NCI-H128 (cell line): ENCODE data around the gene CLIP4.

Source experiments
- DNase-seq: peaks from one replicate; lab custom pipeline; 2025; ENCODE audit not compliant: unreplicated experiment; lab: John Stamatoyannopoulos, UW

Gene CLIP4

DNA sequence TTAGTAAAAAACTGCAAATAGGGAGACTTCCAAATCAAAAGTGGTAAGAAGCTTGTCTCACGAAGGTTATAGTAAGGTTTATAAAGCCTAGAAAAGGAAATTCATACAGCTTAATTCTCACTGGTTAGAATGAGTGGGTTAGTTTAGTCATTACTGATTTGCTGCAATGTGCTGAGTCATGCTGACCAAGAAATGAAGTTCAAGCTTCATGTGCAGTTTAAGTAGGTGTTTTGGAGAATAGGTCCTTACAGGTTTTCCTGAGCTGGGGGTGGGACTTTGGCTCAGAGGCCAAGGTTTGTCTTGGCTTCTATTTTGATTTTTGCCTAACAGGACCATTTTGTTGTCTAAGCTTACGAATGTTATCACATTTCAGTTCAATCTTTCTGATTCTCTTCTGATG, 15.1 kb downstream of the CLIP4 start:
- DNase-seq, result no peak

DNA sequence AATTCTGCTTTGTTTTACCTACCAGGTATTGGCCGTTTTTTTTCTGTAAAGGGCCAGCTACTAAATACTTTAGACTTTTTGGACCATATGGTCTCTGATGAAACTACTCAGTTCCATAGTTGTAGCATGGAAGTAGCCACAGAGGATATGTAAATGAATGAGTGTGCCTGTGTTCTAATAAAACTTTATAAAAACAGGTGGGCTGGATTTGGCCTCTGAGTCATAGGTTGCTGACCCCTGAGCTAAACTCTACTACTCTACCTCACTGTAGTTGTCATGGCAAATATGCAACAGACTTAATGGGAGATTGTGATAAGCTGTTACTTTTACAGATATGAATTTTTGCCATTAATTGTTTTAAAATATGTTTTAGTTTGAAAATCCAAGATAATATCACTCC, 19.7 kb downstream of the CLIP4 start:
- DNase-seq, result no peak

DNA sequence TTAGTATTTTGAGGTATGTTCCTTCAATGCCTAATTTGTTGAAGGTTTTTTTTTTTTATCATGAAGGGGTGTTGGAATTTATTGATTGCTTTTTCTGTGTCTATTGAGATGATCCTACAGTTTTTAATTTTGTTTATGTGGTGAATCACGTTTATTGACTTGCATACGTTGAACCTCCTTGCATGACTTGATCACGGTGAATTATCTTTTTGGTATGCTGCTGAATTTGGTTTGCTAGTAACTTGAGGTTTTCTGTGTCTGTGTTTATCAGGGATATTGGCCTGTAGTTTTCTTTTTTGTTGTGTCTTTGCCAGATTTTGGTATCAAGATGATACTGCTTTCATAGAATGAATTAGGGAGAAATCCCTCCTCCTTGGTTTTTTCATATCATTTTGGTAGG, 23.9 kb downstream of the CLIP4 start:
- DNase-seq, result no peak

DNA sequence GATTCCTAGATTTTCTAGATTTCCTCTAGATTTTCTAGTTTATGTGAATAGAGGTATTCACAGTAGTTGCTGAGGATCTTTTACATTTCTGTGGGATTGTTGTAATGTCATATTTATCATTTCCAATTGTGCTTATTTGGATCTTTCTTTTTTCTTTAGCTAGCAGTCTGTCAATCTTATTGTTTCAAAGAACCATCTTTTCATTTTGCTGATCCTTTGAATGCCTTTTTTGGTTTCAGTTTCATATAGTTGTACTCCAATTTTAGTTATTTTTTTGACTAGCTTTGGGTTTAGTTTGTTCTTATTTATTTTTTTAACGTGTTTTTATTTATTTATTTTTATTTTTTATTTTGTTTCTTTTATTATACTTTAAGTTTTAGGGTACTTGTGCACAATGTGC, 24.5 kb downstream of the CLIP4 start:
- DNase-seq, result no peak

DNA sequence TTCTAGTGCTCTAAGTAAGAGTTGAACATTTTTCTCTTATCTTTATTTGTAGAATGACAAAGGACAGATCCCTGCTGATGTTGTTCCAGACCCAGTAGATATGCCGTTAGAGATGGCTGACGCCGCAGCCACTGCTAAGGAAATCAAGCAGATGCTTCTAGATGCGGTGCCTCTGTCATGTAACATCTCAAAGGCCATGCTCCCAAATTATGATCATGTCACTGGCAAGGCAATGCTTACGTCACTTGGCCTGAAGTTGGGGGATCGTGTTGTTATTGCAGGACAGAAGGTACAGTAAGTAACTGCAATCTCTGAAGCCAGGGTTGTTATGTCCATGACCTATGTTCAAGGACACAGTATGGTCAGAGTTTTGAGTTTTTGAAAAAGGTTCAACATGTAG, 28.4 kb downstream of the CLIP4 start:
- DNase-seq, result no peak

DNA sequence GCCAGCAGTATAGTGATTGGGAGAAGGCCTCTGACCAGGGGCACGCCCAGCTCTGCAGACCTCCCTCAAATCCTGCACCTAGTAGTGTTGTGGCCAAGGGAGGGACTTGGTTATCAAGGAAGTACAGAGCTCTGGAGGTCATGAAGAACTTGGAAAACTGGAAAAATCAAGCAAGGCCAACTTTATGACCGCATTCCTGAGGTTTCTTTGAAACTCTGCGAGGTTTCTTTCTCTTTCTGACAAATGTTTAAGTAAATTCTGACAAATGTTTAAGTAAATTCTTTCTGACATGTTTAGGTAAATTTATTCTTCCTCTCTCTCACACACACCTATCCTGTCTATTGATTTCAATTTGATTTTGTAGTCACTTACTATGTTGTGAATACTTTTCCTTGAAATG, 31.0 kb downstream of the CLIP4 start:
- no peak for DNase-seq

DNA sequence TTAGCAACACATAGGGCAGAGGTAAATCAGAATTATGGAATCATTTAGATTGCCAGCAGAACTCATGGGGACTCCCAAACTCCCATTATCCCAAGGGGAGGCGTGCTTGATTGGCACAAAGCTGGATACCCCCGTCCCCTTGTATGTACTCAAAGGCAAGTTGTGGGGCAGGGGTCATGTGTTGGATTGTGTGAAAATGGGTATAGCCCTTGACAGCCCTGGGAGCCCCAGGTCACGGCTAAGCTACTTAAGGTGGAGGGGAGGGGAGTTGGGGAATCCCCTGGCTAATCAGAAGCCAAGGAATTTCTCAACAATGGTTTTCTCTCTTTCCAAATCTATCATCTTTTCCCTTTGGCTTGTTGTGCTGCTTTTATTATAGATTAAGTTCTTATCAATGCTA, 32.7 kb downstream of the CLIP4 start:
- DNase-seq, result no peak

DNA sequence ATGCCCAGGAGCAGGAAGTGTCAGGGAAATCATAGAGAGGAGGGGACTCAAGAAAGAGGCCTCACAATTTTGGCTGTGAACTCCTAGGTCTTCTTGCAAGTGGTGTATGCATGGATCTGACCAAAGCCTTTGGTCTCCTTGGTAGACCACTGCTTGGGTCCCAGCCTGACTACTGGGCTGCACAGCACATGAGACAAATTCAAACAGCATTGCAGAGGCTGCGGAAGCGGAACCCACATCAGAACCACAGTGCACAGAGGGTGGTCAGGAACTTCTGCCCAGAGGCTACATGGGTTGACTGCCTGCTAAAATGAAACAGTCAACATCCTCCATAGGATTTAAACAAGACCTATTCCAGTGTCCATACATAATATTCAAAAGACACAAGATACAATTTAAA, 39.4 kb downstream of the CLIP4 start:
- no peak for DNase-seq

DNA sequence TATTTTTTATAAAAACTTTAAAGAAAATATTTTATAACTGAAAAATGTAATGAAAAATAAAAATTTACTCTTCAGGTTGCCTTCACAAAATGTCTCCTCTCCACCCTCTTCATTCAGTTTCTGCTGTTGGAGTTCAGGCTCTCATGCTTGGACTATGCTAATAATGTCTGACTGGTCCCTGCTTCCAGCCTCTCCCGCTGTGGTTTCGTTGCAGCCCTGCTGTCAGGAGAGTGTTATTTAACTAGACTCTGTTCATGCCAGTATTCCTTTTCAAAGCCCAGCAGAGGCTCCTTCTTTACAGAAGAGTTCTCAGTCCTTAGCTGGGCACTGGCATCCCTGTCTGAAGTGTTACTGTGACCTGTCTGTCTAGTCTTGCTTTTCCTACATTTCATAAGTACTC, 40.4 kb downstream of the CLIP4 start:
- DNase-seq, result no peak

DNA sequence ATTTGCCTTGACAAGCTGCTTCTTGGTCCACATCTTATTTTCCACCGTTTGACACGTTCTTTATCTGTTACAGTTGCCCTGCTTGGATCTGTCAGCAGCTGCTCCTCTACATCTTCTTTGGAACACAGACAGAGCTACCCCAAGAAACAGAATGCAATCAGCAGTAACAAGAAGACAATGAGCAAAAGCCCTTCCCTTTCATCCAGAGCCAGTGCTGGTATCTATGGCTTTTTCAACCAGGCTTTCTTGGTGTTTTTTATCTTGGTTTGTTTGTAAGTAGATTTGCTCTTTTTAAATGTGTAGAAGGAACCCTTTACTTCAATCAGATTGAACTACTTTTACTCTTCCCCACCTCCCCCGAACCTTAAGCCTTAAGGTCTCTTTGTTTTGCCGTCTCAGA, 41.9 kb downstream of the CLIP4 start:
- no peak for DNase-seq

DNA sequence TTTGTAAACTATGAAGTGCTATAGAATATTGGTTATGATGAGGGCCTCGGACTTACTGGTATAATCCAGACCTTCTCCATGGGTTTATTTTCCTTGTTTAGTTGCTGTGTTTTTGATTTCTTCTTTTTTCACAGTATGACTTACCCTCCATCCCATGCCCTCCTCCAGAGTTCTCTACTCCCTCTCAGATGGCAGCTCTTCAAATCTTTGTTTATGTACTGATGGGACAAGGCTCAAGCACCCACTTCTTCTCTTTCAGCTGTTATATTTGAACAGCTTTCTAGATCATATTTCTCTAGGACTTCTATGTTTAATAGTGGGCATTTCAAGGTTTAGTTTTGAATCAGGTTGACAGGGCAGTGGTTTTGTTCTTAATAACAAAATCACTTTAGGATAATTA, 43.9 kb downstream of the CLIP4 start:
- no peak for DNase-seq

DNA sequence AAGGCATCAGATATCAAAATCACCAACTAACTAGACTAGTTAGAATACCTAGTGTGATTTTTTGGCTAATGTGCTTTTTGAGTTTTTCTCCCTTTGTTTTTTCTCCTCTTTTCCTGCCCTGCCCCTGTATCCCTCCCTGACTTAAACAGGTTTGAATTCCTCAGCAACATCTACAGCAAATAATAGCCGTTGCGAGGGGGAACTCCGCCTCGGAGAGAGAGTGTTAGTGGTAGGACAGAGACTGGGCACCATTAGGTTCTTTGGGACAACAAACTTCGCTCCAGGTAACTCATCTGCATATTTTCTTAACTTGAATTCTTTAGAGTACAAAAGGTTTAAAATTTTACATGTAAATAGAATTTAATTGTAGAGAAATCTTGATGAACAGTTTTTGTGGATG, 45.0 kb downstream of the CLIP4 start:
- DNase-seq, result no peak

DNA sequence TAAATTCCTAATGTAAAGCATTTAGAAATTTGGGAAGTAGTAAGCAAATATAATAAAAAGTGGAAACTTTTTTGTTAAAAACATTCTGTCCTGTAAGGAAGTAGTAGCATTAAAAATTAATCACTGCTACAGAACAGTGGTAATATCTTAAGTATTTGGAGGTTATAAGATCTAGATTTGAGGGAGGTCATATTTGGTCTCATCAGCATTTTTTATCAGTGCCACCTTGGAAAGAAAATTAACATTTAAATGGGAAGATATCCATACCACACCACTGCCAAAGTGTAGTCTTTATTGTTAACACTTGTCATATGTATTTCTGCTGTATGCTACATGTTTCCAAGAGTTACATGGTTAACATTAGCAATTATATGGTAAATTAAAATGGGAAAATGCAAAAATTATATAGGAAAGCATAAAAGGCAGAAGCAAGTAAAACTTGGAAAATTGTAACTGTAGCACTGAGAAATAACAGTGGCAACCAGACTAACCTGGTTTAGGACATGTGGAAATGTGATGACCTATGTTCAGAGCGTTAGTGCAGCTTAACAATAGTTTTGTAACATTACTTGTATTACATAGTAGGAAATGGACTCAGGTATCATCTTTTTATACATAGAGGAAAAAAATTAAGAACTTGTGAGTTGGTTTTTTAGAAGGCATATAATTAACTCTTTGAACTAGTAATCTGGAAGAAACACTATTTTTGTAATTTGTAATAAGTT, 47.2 kb downstream of the CLIP4 start:
- no peak for DNase-seq

DNA sequence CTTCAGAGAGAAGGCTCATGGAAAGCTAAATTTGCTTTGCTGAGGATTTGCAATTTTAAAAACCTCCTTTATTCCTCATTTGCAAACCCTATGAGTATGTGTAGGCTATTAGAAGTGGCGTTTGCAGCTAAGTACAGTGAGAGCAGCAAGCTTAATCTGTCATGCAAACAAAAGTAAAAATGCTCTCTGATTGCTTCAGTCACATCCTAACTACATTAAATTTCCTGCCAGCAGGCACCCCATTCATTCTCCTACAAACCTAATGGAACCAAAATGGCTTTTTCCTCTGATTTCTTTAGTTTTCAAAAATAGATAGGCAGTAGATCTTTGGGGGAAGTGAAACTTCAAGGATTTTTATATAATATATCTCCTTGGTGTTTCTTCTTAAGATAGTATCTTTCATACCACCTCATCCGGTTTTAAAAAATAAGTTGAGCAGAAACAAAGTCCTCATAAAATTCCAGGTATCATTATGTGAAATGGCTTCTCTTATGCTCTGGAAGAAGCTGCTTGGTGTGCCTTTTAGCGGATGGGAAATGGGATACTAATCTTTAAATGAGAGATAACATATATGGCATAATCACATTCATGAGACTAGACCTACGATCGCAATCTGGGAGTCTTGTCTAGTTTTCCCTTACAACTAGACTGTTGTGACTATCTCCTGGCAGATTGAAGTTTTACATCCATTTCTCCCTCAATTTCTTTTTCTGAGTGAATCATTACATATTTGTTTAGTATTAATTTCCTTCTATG, 49.1 kb downstream of the CLIP4 start:
- no peak for DNase-seq

DNA sequence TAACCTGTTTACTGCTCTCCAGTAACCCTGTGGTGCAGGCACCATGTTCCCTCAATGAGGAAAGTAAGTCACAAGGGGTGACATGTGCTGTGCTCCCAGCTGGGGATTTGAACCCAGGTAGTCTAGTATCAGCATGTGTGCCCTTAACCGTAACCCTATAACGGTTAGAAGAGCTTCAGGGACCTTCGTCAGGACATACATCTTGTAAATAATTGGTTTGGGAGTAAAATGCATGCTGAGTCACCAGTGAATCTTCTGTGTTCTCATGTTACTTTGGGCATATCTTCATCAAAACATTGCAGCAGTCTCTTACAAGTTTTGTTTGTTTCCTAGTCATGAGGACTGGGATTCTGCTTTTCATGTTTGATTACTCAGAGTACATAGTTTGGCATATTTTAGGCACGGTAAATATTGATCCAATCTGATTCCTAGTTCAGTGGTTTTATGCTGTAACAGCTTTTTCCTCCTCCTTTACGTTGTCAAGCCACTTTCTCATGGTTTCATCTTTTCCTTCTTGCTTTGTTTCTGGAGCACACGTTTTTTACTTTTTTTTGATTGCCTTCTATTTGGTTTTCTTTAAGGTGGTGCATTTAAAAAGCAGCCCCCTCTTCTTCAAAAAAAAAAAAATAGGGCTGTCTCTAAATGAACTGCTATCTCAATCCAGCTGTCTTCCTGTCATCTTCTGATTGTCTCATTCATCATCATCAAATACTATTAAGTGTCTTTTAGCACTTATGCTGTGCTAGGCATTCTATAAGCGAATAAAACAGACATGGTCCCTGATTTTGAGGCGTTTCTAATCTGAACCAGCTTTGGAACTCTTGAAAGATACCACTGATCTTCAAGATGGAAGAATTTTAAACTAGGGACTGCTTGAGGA, 50.4 kb downstream of the CLIP4 start:
- no peak for DNase-seq

DNA sequence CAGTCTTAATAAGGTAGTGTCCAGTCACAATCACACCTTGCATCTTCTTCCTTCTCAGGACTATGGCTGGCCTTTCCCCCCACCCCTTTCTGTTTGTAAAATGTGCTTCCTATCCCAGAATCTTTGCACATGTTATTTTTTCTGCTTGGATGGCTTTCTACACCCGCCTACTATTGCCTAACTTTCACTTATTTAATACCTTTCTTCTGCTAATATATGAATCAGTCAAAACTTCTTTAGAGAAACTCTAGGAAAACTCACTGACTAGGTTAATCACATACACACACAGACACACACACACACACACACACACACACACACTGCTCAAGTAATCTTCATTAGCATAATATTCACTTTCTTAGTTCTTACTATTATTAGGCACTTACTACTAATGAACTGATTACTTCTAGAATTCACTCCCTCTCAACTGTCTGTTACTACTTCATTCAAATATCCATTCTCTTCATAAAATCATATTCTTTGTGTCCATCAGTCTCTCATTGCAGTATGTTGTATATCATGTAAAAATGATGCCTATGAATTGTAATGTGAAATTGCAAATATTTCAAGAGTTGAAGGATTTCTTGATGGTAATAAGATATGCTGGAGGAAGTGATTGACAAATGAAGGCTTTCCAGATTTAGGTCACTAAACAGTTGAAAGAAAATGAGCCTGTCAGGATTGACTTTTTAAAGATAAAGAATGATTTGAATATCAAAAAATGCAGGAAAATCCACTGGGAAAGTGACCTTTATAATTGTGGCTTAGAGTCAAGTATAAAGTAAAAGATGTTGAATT, 51.2 kb downstream of the CLIP4 start:
- no peak for DNase-seq

DNA sequence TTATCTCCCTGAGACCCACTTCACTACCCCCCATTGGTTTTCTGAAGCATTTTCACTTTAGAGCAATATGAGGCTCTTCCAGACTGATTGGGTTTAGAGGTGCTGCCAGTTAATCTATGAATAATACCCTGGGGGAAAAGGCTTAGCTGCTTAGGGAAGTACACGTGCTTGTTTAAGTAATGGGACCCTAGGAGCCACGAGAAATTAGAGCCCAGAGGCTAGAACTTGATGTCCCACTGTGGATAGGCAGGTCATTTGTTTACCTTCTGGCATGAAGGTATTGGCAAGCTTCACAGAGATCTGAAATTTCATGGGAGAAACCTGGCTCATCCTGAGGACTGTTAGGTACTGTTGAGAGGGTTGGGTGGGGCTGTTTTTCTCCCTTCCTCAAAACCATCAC, 59.7 kb downstream of the CLIP4 start:
- no peak for DNase-seq

DNA sequence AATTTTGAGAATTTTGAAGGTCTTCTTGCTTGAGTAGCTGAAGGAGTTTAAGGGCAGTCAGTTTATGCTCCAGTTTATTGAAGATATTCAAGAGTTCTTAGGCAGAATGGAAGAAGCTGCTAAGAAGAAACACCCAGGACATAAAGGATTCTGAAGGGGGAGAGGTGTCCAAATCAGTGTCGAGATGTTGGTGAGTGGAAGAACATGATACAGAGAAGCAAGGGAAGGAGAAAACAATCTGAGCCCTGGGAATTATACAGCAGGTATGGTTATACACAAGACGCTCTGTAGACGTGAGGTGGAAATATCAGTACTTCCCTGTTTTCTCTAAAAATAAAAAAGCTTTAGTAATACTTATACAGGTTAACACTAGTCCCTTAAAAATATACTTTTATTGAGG, 60.1 kb downstream of the CLIP4 start:
- DNase-seq, result no peak

DNA sequence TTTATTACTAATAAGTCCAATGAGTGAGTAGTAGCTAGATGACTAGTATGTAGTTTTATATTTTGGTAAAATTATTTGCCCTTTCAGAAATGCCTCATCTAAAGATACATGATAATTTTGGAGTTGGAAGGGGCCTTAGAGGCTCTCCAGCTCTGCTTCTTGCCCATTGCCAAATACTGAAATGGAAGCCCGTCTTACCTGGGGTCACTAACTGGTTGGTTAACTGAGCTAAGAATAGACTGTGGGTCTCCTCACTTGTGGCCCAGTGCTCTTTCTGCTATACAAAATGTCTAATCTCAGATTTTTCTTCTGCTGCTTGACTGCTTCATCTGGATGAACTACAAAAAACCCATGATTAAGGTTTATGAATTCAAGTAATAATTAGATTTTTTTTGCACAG, 67.1 kb downstream of the CLIP4 start:
- no peak for DNase-seq

DNA sequence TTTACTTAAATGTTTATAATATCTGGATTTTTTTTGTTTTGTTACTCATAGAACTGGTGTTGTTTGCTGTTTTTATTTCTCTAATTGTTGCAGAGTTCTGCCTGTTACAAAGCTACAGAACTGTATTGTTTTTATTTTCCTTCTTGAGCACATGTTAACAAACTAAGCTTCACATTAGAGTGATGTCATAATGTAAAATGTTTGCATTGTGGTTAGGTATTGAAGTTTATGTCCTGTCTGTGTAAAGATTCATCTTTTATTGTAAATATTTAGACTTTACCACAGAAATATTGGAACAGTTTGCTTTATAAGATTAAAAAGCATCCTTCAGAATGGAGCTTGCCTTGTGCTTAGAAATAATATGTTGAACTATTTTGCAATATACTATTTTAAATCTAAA, 67.7 kb downstream of the CLIP4 start:
- DNase-seq, result no peak

DNA sequence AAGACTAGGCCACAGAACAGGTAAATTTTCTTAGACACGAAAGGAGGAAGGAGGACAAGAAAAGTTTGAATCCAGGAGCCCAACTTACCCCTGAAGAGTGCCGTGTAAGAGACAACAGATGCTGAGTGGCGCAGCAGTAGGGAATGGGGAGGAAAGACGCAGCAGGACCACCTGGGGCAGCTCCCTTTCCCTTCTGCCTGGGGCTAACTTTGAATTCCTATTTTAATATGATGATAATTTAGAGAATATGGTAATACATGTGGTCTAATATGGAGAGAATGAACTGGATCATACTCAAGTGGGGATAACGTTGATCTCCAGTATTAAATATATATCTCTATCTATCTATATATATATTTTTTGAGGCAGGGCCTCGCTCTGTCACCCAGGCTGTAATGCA, 69.3 kb downstream of the CLIP4 start:
- no peak for DNase-seq
